Fibroblast of the conjunctiva (primary cell): ENCODE results near the gene PUSL1.

Experiments
- DNase-seq: peaks from one replicate; pipeline ENCODE4 v3.0.0-alpha.2; 2010; ENCODE audit warnings: low read depth

Gene PUSL1

GRCh38 chr1:1307923-1308755 lies at the start of gene PUSL1, which contains the start of gene ACAP3:
PUSL1 (plus strand) TSS chr1:1308597; CDS start chr1:1308644, 47 bp downstream.
ACAP3 (minus strand) TSS chr1:1307930; CDS start chr1:1307815, 115 bp downstream.
- peak; percentile 89 for DNase-seq

- no peak for DNase-seq
Measured at GRCh38 chr1:1259119-1259488, 49.3 kb upstream of the PUSL1 start.

- DNase-seq = no peak
Measured at GRCh38 chr1:1259540-1259939, 48.9 kb upstream of the PUSL1 start.

GRCh38 chr1:1259951-1260600 lies 48.3 kb upstream of the PUSL1 start:
- DNase-seq = no peak

GRCh38 chr1:1260843-1261560 lies 47.4 kb upstream of the PUSL1 start:
- DNase-seq = no peak

GRCh38 chr1:1262071-1262470 lies 46.3 kb upstream of the PUSL1 start:
- DNase-seq = no peak

- no peak for DNase-seq
Measured at GRCh38 chr1:1262758-1263157, 45.6 kb upstream of the PUSL1 start.

GRCh38 chr1:1264026-1264425 lies 44.4 kb upstream of the PUSL1 start:
- no peak for DNase-seq

- DNase-seq = peak; percentile 78
Measured at GRCh38 chr1:1264868-1265272, 43.5 kb upstream of the PUSL1 start.

- DNase-seq = no peak
Measured at GRCh38 chr1:1267488-1268283, 40.7 kb upstream of the PUSL1 start.

- no peak for DNase-seq
Measured at GRCh38 chr1:1268284-1268682, 40.1 kb upstream of the PUSL1 start.

- DNase-seq = no peak
Measured at GRCh38 chr1:1270813-1271212, 37.6 kb upstream of the PUSL1 start.

GRCh38 chr1:1272341-1273208 lies 35.8 kb upstream of the PUSL1 start:
- DNase-seq = no peak

GRCh38 chr1:1273209-1273511 lies 35.2 kb upstream of the PUSL1 start:
- no peak for DNase-seq

- DNase-seq = peak; percentile 84
Measured at GRCh38 chr1:1273512-1274298, 34.7 kb upstream of the PUSL1 start, which contains the start of gene UBE2J2. UBE2J2 (minus strand) TSS chr1:1273854; CDS start chr1:1267992, 5,862 bp downstream.

- DNase-seq = no peak
Measured at GRCh38 chr1:1274299-1274930, 34.0 kb upstream of the PUSL1 start.

- no peak for DNase-seq
Measured at GRCh38 chr1:1274931-1275431, 33.4 kb upstream of the PUSL1 start.

- no peak for DNase-seq
Measured at GRCh38 chr1:1275836-1276235, 32.6 kb upstream of the PUSL1 start.

GRCh38 chr1:1278620-1279019 lies 29.8 kb upstream of the PUSL1 start:
- DNase-seq = no peak

GRCh38 chr1:1279028-1279427 lies 29.4 kb upstream of the PUSL1 start:
- DNase-seq = no peak
